Epithelial cell of prostate (primary cell): ENCODE measurements around the gene ACTL9.
"Not testable (repeated sequence)": the region's sequence is repeated elsewhere in the genome, so short reads cannot be mapped to it uniquely, and the experiment has no call there.

ENCODE experiments used
- DNase-seq: peaks from one replicate; pipeline ENCODE4 v3.0.0-alpha.2; 2011; ENCODE audit warnings: low read depth, low spot score
- H3K27ac ChIP-seq: fragments of 450-650 bp; 2 replicates; pipeline ENCODE4 v1.5.1; 2017; ENCODE audit warnings: mild to moderate bottlenecking

Gene ACTL9

DNA sequence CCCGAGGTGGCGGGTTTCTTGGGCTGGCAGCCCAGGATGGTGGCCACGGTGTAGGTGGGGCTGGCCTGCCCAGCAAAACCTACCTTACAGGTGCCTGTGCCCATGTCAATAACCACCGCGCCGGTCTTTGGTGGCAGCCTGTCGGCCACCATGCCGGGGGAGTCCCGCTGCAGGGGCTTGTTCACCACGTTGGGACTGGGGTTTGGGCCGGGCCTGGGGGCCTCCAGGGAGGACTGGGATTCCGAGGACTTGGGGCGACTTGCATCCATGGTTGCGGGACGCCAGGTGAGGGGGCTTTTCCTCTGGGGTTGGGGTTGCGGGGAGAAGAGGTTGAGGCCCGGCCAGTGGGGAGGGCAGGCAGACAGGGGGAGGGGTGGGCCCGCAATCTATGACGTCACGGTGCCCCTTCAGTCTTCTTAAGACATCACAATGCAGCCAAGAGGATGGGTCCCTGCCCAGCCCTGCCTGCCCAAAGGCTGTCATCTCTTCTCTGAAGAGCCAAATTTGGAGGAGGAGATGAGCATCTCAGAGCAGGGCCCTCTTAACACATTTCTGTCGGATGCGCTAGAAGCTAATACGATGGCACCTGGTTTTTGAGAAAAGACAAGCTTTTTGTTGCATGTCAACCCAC, at the start of gene ACTL9:
Gene ACTL9, minus strand, starts transcription at position 363 of the 631 bp plus-strand sequence. Its CDS starts 94 bp downstream, at position 269.
- H3K27ac ChIP-seq = no peak within 1 kb of the TSS
- DNase-seq = no peak

GRCh38 chr19:8739291-8740065, 40.9 kb upstream of the ACTL9 start:
- DNase-seq, H3K27ac ChIP-seq: not testable (repeated sequence)

- no peak overlapping the region for H3K27ac ChIP-seq
- no peak for DNase-seq
Observed at GRCh38 chr19:8738377-8738776, 39.8 kb upstream of the ACTL9 start.

GRCh38 chr19:8731428-8732169, 33.0 kb upstream of the ACTL9 start:
- no peak overlapping the region for H3K27ac ChIP-seq
- DNase-seq = no peak

DNA sequence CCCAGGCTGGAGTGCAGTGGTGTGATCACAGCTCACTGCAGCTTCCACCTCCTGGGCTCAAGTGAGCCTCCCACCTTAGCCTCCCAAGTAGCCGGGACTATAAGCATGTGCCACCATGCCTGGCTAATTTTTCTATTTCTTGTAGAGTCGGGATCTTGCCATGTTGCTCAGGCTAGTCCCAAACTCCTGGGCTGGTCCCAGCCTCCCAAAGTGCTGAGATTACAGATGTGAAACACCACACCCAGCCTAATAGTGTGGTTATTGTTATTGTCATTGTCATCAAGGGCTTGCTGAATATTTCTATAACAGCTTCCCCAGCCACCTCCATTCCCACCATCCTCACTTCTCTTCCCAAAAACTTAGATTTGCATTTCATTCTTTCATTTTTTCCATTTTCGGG, 25.7 kb upstream of the ACTL9 start:
- H3K27ac ChIP-seq = no peak overlapping the region
- DNase-seq = no peak

GRCh38 chr19:8722032-8722431, 23.4 kb upstream of the ACTL9 start:
- no peak overlapping the region for H3K27ac ChIP-seq
- no peak for DNase-seq

GRCh38 chr19:8721334-8721733, 22.7 kb upstream of the ACTL9 start, which contains the start of gene OR2Z1:
Gene OR2Z1 (plus strand): TSS chr19:8721634. CDS start chr19:8731029, 9,395 bp downstream.
- DNase-seq = no peak
- H3K27ac ChIP-seq = no peak within 1 kb of the TSS

DNA sequence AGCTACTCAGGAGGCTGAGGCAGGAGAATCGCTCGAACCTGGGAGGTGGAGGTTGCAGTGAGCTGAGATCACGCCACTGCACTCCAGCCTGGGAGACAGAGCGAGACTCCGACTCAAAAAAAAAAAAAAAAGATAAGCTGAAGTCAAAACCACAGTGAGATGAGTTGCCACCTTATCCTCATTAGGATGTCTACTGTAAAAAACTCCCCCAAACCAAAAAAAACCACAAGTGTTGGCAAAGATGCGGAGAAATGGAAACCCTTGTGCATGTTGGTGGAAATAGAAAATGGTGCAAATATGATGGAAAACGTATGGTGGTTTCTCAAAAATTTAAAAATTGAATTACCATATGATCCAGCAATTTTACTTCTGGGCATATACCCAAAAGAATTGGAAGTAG, 11.7 kb upstream of the ACTL9 start:
- DNase-seq, H3K27ac ChIP-seq: not testable (repeated sequence)

GRCh38 chr19:8705742-8706141, 7.1 kb upstream of the ACTL9 start:
- no peak for DNase-seq
- no peak overlapping the region for H3K27ac ChIP-seq

DNA sequence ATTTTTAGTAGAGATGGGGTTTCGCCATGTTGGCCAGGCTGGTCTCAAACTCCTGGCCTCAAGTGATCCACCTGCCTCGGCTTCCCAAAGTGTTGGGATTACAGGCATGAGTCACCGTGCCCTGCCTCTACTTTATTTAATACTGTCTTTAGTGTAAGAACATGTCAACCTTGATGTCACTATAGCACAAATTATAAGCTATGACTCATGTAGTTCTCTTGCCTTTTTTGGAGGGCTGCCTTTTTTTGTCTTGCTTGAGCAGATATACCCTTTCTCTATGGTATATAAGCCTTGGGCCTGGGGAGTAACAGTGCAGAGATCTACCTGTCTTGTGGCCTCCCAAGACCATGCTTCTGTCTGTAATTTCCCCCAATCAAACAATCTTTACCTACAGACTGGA, 6.7 kb upstream of the ACTL9 start:
- not testable (repeated sequence) for H3K27ac ChIP-seq, DNase-seq

GRCh38 chr19:8703223-8703622, 4.6 kb upstream of the ACTL9 start:
- H3K27ac ChIP-seq = no peak overlapping the region
- no peak for DNase-seq

DNA sequence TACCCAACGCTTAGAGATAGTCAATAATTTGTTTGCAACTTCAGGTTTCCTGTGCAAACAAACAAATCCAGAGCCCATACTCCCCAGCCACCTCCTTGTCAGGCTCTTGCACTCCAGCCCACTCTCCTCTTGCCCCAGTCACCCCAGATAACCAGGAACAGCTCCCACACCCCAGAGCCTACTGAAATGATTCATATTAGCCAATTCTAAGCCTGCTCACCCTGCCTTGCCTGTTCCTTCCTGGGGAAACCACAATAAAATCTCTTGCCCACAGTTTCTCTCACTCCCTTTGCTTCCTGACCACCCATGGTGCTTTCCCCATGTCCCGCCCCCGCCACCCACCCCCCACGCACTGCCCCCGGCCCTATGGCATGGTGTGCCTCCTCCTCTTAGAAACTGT, 3.8 kb upstream of the ACTL9 start:
- H3K27ac ChIP-seq = no peak overlapping the region
- no peak for DNase-seq

- no peak overlapping the region for H3K27ac ChIP-seq
- DNase-seq = no peak
Observed at GRCh38 chr19:8700956-8701355, 2.4 kb upstream of the ACTL9 start.

DNA sequence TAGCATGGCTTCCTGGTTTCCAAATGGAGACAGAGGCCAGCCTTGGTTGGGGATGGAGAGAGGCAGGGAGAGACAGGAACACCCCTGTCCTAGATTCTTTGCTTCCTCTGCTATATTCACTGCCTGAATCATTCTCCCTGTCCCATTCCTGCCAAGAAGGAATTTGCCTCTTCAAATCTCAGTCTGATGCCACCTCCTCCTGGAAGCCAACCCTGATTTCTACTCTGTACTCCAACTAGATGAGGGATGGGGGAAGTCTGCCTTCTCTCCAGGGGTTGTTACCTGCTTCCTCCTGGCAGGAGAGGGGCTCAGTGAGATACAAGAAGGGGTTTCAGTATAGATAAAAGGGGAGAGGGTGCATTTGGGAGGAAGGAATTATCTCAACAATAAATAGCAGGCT, 1.3 kb upstream of the ACTL9 start:
- DNase-seq = no peak
- H3K27ac ChIP-seq = no peak overlapping the region

DNA sequence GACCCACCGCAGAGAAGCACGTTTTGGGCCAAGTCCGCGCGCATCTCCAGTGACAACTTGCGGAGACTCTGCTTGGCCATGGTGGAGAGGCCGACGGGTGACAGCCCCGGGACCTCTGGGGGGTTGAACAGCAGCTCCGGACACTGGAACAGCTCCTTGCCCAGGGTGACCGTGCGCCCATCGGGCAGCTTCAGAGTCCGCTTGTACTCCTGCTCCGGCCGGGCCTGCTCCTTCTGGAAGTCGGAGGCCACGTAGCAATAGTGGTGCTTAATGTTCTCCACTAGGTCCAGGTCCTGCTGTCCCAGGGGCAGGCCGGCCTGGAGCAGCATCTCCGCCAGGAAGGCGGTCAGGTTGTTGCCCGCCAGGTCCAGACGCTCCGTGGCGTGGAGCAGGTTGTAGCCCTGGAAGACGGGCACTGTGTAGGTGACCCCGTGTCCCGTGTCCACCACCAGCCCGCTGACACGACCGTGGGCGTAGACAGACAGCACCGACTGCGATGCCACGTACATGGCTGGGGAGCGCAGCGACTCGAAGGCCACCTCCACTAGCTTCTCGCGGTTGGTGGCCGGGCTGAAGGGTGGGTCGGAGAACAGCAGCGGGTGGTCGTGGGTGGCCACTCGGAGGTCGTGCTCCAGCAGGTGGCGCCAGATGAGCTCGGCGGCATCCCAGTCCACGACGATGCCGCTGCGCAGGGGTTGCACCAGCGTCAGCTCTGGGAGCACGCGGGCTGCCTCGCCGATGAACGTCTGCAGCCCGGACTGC, 743 bp downstream of the ACTL9 start:
- no peak for DNase-seq
- H3K27ac ChIP-seq = no peak overlapping the region

- DNase-seq = no peak
- H3K27ac ChIP-seq = no peak overlapping the region
Observed at GRCh38 chr19:8696993-8697392, 1.6 kb downstream of the ACTL9 start.

DNA sequence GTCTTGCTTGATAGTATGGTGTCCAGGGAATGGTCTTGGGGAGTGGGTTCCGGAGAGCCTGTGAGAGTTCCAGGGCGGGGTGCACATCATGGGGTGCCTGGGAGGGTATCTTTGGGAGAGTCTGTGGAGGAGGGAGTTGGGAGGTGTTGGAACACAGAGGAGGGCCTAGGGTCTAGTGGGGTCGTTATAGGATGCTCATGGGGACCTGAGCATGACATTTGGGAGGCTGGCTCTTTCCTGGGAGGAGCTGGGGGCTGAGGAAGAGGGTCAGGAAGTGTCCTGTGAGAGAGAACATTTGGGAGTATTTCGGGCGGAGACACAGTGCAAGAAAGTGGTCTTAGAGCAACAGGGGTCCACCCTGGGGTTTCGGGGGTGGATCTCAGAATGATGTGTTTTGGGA, 2.7 kb downstream of the ACTL9 start:
- no peak for DNase-seq
- no peak overlapping the region for H3K27ac ChIP-seq

DNA sequence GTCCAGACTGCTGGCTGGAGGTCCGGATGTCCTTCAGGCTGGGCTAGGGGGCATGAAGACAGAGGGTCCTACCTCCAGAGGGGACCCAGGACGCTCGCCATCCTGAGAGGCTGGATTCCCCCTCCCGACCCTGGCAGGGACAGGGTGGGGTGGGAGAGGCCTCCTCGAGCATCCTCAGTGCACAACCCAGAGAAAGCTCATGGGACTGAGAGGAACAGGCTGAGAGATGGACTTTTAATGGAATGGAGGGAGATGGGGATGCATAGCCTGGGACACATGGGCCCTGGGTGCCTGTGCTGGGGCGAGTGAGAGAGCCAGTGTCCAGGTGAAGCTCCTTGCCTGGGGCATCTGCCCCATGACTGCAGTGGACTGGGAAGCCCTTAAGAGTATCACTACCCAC, 3.1 kb downstream of the ACTL9 start:
- H3K27ac ChIP-seq = no peak overlapping the region
- DNase-seq = no peak

DNA sequence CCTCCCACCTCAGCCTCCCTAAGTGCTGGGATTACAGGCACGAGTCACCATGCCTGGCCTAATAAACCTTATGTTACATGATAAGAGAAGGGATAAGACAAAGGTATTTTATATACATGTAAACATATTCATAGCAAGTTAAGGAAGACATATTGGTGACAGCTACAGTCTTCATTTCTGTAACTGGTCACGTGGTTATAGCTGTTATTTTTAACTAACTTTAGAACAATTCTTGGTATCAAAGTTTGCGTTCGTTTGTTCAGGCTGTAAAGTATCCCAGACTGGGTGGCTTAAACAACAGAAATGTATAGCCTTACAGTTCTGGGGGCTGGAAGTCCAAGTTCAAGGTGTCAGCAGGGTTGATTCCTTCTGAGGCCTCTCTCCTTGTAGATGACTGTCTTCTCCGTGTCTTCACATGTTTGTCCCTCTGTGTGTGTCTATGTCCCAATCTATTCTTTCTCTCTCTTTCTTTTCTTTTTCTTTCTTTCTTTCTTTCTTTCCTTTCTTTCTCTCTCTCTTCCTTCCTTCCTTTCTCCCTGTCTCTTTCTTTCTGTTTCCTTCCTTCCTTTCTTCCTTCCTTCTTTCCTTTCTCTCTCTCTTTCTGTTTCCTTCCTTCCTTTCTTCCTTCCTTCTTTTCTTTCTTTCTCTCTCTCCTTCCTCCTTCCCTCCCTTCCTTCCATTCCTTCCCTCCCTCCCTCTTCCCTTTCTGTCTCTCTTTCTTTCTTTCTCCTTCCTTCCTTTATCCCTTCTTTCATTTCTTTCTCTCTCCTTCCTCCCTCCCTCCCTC, 7.6 kb downstream of the ACTL9 start:
- H3K27ac ChIP-seq = no peak overlapping the region
- no peak for DNase-seq

DNA sequence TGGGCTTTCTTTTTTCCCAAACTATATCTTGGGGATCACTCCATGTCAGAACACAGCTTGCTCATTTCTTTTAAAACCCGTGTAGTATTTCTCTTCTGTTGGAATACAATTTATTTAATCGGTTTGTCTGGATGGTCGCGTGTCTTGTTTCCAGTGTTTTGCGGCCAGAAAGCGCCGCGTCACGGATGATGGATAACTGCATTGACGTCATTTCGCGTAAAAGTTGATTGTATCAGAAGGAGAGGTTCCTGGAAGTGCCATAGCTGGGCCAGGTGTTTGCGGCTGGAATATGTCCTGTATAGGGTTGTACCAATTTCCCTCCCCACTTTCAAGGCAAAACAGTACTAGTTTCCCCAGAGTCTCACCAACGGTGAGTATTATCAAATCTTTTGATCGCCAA, 9.7 kb downstream of the ACTL9 start:
- no peak overlapping the region for H3K27ac ChIP-seq
- no peak for DNase-seq
